SKM-1 treated with dmso at 0.1 percent for 144 hours (cell line): ENCODE data around the gene GAK.

ENCODE experiments used
- DNase-seq: peaks from one replicate; lab custom pipeline; 2025; ENCODE audit not compliant: unreplicated experiment; lab: John Stamatoyannopoulos, UW

The GAK gene

DNA sequence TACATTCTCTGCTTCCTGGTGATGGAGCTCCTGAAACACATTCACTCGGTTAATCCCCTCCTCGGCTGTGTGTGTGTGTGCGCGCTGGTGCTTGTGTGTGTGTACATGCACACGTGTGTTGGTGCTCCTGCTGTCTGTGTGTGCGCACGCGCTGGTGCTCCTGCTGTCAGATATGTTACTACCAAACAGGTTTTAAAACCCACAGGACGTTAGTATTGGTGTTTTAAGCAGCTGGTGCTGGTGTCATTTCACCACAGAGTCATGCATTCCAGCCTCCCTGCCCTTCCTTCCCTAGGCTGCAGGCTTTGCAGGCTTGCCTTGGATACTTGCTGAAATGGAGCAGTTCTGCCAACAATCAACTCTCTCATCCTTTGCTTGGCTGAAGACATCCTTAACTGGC is 58.1 kb downstream of the GAK start:
- DNase-seq, result no peak

DNA sequence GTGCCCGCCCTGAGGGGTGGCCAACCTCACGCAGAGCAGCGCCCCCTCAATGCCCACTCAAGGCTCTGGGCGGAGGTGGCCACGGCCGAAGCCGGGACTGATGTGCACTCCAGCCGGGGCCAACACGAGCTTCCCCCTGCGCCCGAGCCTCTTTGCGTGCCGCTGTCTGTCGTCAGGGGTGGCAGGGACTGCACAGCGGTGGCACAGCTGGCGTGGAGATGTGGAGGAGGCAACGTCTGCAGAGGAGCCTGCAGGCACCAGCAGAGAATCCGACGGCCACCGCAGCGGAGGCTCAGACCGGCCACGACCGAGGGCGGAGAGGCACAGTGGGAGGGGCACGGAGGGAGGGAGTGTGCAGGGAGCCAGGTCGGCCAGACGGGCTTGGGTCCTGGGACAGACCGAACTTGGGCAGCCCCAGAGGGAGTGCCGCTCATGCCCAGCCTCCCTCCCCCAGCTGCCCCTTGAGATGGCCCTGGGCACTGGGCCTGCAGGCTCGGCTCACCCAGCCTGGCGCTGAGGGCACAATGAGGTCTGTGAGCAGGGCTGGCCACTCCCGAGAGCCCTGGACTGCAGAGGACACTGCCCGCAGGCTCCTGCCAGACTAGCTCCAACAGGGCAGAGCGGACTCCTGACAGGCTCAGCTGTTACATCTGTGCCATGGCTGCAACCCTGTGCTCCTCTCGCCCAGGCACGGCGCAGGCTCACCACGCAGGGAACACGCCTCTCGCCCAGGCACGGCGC is 59.7 kb downstream of the GAK start:
- no peak for DNase-seq

DNA sequence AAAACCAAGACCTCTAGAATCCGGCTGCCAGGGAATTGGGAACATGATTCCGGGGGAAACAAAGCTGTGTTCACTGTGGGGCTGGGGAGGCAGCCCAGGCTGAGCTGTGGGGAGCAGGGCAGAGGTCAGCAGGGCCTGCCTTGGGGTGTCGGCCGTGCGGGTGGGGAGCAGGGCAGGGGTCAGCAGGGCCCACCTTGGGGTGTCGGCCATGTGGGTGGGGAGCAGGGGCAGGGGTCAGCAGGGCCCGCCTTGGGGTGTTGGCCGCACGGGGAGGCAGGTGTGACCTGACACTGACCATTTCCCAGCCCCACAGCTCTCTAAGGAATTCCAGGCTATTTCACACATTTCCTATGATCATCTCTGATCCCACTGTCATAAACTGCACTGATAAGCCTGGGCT is 60.6 kb downstream of the GAK start:
- DNase-seq, result no peak

DNA sequence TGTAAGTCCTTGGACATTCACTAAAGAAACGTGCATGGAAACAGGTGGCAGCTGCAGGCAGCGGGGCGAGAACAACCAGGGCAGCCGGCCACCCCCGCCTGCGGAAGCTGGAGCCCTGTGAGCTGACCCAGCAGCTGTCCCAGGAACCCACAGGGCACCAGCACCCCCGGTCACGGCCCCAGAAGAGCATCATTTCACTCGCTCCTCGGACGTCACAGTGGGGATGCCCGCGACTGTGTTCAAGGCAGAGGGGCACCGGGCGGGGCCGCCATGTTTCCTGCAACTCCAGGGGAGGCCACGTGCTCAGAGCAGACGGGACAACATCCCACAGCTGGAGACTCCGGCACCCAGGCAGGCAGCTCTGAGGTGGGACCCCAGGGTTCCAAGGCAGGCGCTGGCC is 61.2 kb downstream of the GAK start:
- DNase-seq, result no peak

DNA sequence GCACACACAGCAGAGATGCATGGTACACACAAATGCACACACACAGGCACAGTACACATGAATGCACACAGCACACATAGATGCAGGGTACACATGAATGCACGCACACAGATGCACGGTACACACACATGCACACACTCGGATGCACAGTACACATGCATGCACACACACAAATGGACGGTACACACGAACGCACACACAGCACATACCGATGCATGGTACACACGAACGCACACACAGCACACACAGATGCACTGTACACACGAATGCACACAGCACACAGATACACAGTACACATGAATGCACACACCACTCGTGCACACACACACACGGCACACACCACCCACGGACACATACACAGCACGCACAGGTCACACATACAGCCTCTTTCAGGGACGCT is 62.3 kb downstream of the GAK start:
- DNase-seq, result no peak

DNA sequence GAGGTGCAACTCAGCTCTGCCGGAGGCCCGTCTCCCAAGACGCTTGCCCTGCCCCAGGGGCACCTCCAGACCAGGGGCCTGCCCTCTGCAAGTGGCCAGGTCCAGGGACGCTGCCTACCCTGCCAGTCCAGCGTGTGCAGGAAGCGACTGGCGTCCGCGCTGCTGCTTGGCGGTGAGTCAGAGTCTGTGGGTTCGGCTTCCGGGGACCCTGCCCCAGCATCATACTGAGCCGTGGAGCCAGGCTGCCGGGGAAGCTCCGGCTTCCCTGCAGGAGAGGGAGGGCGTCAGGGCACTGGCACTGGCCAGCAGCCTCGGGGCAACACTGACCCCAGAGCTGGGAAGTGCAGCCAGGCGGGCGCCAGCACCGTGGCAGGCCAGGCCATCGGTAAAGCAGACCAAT is 63.7 kb downstream of the GAK start:
- DNase-seq, result no peak

DNA sequence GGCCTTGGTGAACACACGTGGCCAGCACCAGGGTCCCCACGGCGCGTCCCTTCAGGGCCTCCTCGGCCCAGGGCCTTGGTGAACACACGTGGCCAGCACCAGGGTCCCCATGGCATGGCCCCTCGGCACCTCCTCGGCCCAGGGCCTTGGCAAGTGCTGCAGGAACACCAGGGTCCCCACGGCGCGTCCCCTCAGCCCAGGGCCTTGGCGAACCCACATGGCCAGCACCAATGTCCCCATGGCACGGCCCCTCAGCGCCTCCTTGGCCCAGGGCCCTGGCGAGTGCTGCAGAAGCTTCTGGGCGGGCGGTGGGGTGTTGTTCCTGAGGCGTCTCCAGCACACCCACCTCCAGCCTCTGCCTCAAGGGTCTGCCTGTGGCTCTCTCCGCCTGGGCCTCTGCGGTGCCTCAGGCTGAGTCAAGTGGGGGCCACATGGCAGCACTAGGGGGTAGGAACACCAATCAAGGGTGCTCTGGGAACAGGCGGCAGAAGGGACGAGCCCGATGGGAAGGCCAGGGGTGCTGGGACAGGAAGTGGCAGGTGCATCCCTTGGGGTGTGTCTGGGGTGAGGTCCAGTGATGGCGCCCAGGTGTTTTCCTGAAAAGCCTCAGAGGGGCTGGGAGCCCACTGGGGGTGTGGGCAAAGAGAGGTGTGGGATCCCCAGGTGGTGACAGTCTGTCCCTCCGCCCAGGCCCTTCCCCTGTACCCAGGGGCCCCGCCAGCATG is 64.4 kb downstream of the GAK start:
- DNase-seq, result no peak

DNA sequence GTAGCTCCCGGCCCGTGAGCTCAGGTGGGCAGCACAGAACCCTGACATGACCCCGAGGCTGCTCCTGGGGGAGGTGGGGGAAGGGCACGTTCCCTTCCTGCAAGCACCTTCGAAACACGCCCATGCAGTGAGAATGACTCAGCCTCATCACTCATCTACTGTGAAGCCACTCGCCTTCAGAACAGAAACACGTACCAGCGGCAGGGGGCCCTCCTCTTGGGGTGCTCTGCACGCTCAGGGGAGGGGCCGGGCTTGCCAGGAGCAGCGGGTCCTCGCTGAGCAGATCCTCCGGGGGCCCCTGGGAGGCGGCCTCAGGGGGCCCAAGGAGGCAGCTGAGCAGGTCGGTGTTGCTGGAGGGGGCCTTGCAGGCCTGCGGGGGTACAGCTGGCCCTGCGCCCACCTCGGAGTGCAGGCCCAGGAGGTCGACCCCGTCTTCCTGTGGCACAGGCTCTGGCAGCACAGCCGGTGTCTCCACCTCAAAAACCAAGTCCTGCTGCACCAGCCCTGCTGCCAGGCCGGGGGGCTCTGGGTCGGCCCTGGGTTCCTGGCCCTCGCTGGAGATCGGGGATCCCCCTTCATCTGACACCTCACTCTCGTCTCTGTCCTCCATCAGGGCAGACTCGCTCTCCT is 65.2 kb downstream of the GAK start:
- DNase-seq, result no peak

DNA sequence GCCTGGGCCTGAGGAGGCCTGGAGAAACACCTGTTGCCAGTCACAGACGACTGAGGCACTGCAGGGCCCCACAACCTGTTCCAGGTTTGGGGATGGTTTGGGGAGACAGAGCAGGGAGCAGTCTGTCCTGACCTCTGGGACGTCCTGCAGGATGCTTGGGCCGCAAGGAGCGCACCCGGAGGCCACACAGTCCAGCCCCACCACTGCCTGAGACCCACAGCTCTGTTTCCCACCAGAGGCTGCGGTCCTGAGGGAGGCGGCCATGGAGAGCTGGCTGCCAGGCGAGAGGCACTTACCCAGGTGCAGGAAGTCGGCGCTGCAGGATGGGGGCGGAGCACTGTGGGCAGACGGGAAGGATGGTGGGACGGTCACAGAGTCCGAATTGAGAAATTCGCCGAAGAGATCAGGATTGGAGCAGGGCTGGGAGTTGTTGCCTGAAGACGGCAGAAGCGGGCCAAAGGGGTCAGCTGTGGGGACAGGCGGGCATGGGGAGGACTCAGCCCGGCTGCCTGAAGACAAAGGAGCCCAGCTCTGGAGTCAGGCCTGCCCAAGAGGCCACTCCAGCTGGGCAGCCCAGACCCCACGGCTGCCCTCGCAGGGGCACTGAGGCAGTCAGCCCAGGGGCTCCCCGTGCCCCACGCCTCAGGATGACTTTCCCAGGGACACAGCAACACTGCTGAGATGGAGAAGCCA is 65.9 kb downstream of the GAK start:
- DNase-seq, result no peak

DNA sequence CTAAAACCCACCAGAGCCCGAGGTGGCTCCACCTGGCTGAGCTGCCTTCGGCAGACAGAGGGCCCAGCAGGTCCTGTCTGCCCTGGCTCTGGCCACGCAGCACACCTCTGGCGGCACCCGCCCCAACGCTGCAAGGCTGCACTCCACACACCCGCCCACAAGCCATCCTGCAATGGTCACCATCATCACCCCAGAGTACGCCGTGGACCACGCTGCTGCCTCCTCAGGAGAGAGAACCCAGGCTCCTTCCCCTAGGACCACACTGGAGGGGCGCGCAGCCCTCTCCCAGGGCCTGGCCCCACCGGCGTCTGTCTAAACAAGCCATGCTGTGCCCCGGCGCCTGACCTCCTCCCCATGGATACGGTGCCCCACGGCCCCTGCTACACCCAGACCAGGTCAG is 66.5 kb downstream of the GAK start:
- no peak for DNase-seq

DNA sequence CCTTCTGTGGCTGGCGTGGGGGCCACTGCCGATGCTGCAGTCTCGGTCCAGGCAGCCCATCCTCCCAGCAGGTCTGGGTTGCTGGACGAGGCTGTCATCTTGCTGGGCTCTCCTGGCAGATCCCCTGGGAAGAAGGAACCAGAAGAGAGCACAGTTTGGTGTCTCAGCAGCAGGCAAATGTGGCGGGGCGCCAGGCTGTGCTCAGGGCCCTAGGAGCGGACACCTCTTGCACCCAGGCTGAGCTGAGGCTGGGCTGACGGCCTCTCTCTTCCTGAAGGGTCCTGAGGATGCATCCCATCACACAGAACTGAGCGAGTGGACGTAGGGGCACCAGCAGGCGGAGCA is 67.0 kb downstream of the GAK start:
- no peak for DNase-seq

DNA sequence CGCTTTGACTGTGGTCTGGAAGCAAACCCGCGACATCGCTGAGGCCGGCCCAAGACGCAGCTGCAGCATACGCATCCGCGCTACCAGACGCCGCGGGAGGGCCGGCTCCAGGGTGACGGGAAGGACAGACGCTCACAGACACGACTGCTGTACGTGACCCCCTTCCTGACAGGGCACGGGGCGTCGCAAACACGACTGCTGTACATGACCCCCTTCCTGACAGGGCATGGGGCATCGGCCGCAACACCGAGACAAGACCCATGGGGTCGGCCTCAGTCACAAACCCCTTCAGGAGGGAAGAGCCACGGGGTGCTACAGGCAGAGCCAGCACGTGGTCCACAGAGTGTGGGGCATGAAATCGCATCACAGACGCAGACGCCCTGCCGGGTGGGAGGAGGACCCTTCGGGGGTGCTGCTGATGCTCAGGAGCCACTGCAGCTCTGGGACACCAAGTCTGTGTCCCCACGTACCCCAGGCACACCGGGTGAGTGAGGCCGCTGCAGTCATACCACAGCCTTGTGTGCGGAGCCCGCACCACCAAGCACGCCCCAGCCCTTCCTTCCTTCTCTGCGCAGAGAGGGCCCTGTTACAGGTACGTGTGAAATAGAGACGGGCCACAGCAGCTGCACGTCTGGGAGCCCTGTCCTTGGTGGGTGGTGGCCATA is 67.5 kb downstream of the GAK start:
- no peak for DNase-seq

DNA sequence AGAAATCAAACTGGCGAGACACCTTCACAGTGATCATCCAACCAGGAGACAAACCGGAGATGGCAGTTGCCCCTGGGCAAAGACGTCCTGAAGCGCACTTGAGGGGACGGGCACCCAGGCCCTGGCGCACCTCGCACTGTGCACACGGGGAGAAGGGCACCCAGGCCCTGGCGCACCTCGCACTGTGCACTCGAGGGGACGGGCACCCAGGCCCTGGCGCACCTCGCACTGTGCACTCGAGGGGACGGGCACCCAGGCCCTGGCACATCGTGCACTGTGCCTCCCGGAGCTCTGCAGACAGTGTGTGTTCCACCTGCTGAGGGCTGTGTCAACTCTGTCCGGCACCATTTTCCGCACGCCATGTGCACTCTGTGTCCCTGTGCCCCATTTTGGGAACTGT is 71.6 kb downstream of the GAK start:
- DNase-seq, result no peak

DNA sequence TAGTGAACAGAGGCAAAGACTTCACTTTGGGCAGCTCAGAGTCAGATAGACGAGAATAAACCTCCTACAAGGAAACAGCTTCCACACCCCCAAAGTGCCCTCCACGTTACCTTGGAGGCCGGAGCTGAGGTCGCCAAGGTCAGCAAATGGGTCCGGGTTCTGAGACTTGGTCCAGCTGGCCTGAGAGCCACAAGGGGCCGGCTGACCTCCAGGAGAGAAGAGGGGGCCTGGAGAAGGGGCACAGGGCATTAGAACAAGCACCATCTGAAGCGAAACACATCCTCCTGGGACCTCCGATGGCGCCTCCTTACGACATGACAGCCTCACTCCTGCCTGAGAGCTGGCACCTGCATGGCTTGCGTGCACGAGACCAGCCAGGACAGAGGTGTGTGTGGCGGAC is 72.6 kb downstream of the GAK start:
- DNase-seq, result no peak

DNA sequence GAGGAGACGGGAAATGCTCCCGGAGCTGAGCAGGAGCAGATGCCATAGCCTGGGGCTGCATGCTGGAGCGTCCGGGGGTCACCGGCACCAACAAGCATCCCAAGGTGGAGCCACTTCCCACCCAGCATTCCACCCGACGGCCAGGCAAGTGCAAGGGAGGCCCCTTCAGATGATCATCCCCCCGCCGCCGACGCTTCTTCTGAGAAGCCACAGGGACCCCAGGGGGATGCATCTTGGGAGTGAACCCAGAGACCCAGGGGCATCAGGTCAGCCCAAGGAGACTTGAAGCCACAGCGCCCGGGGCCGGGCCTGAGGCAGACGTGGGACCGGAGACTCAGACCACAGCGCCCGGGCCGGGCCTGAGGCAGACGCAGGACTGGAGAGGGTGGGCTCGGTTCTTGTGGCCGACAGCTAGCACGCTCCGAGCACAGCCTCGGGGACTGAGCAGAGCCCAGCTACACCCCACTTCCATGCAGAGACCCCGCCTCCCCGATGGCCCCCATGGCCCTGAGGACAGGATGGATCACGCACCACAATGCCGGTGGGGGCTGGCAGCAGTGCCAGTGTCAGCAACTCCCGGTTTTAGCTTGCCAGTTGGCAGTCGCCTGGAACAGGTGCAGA is 73.2 kb downstream of the GAK start:
- DNase-seq, result no peak

DNA sequence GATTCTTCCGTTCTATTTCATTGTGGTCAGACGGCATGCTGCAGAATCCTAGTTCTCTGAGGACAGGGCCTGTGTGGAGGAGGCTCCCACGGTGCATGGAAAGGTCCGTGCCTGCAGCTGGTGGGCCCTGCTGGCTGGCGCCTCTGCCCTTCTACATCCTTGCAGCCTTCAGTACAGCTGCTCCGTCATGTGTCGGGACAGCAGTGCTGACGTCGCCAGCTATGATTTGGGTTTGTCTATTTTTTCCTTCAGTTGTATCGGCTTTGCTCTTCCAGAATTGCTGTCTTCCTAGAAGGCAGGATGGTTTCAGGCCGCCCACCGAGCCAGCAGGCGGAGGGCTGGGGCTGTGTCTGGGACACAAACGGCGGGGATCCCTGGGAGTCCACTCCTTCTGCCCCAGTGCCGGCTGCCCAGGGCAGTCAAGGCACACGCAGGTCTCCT is 74.1 kb downstream of the GAK start:
- DNase-seq, result no peak

DNA sequence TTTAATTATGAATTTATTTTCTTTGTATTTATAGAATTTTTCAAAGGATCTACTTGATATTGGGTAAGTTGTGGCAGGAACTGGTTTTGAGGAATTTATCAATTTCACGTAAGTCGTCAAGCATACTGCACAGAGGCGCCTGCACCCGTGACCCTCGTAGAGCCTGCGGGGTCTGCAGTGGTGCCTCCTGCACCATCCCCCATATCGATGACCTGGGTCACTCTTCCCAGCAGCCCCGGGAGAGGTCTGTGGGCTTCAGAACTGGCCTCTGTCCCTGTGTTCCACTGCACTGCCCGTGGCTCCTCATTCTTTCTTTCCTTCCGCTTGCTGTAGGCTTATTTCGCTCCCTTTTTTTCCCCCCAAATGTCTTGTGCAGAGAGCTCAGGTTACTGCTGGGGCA is 74.7 kb downstream of the GAK start:
- no peak for DNase-seq

DNA sequence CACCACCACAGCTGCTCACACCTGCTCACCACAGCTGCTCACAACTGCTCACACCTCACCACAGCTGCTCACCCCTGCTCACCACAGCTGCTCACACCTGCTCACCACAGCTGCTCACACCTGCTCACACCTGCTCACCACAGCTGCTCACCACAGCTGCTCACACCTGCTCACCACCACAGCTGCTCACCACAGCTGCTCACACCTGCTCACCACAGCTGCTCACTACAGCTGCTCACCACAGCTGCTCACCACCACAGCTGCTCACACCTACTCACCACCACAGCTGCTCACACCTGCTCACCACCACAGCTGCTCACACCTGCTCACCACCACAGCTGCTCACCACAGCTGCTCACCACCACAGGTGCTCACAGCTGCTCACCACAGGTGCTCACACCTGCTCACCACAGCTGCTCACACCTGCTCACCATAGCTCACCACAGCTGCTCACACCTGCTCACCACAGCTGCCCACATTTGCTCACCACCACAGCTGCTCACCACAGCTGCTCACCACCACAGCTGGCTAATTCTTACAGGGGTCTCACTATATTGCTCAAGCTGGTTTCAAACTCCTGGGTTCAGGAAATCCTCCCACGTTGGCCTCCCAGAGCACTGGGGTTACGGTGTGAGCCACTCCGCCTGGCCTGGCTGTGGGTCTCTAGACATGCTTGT is 75.8 kb downstream of the GAK start:
- no peak for DNase-seq

DNA sequence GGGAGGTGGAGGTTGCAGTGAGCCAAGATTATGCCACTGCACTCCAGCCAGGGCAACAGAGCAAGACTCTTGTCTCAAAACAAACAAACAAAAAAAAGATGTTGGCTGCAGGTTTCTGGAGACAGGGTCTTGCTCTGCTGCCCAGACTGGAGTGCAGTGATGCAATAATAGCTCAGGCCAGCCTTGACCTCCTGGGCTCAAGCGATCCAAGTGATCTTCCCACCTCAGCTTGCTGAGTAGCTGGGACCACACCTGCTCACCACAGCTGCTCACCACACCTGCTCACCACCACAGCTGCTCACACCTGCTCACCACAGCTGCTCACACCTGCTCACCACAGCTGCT is 76.3 kb downstream of the GAK start:
- no peak for DNase-seq

DNA sequence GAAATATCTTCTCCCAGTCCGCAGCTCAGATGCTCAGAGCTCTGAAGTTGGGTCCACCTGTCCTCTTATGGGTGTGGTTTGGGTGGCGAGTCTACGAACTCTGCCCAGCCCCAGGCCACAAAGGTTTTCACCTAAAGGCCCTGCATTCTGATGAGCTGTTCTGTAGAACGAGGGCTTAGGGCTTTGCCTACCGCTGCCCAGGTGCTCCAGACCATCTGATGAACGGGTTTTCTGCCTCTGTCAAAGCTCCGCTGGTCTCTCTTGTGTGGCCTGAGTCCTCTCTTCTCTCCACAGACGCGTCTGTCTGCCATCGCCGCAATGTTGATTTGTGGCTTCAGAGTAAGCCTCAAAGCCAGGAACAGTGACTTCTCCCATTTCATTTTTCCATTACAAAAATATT is 77.8 kb downstream of the GAK start:
- no peak for DNase-seq

DNA sequence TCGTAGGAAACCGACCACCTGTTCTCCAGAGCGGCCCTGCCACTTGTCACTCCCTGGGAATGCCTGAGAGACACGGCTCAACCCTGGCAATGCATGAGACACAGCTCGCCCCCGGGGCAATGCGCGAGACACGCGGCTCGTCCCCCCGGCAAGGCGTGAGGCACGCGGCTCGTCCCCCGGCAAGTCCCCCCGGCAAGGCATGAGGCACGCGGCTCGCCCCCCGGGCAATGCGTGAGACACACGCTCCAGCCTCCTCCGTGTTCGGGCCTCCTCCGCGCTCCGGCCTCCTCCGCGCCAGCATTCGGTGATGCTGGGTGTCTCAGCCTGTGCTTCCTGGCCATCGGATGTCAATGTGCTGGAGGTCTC is 78.7 kb downstream of the GAK start:
- DNase-seq, result no peak
